NCI-H1436 (cell line): ENCODE results near the gene RAB40C.

Source experiments
- DNase-seq: peaks from one replicate; lab custom pipeline; 2025; lab: John Stamatoyannopoulos, UW

Gene RAB40C

GRCh38 chr16:575354-576196 is 14.3 kb upstream of the RAB40C start:
- DNase-seq = no peak

GRCh38 chr16:576197-576822 is 13.6 kb upstream of the RAB40C start:
- no peak for DNase-seq

- no peak for DNase-seq
These were observed 13.1 kb upstream of the RAB40C start for GRCh38 chr16:576823-577201.

GRCh38 chr16:577796-578195 is 12.1 kb upstream of the RAB40C start:
- DNase-seq = no peak

GRCh38 chr16:578232-578869 is 11.5 kb upstream of the RAB40C start:
- DNase-seq = no peak

- no peak for DNase-seq
These were observed 10.9 kb upstream of the RAB40C start for GRCh38 chr16:578870-579405.

GRCh38 chr16:580141-580945 is 9.5 kb upstream of the RAB40C start:
- no peak for DNase-seq

- no peak for DNase-seq
These were observed 8.8 kb upstream of the RAB40C start for GRCh38 chr16:580946-581498.

GRCh38 chr16:582218-582613 is 7.7 kb upstream of the RAB40C start:
- DNase-seq = no peak

GRCh38 chr16:582614-583331 is 7.1 kb upstream of the RAB40C start:
- no peak for DNase-seq

- DNase-seq = peak; percentile 42
These were observed 6.4 kb upstream of the RAB40C start for GRCh38 chr16:583470-583814.

GRCh38 chr16:583815-584591 is 5.9 kb upstream of the RAB40C start:
- peak; percentile 63 for DNase-seq

- no peak for DNase-seq
These were observed 4.5 kb upstream of the RAB40C start for GRCh38 chr16:585351-585750.

GRCh38 chr16:586047-586644 is 3.7 kb upstream of the RAB40C start:
- DNase-seq = no peak

- no peak for DNase-seq
These were observed 2.9 kb upstream of the RAB40C start for GRCh38 chr16:586645-587590.

- DNase-seq = no peak
These were observed 1.3 kb upstream of the RAB40C start for GRCh38 chr16:588639-588888.

- peak; percentile 89 for DNase-seq
These were observed 793 bp upstream of the RAB40C start for GRCh38 chr16:588889-589657.

GRCh38 chr16:590188-590814 is 435 bp downstream of the RAB40C start:
- no peak for DNase-seq
